ENCODE data around the gene P2RX3. TPM values are rescaled to one million over a fixed set of nuclear protein-coding genes. Genes with fewer than 3 reads are reported as not detected.

Gene P2RX3
- total RNA-seq, 2 experiments from 2014 or later, result not detected

- DNase-seq, result no peak
- H3K4me3 ChIP-seq (ENCODE audit: low read length), result no peak overlapping the region
- no peak overlapping the region for H3K4me3 Mint-ChIP-seq
- no peaks in the 10 kb centered on the region for H3K9me3 ChIP-seq (ENCODE audit: control insufficient read depth in 1 of 2, insufficient read depth in 1 of 2, low read length in 2 of 2)
- H3K27ac ChIP-seq (ENCODE audit: low read depth in 1 of 2, low read length in 2 of 2), result no peak overlapping the region
- H3K9me3 Mint-ChIP-seq, result no peaks in the 10 kb centered on the region
- ChIA-PET POLR2A (no interaction called here), CTCF (no interaction called here)
- no peaks in the 10 kb centered on the region for H3K4me1 Mint-ChIP-seq (ENCODE audit: low read depth)
- no peak for TF ChIP-seq CTCF (IDR thresholded peaks at IDR 0.05)
- no peak for ATAC-seq (ENCODE audit: poor library complexity)
- no peaks in the 10 kb centered on the region for H3K27me3 Mint-ChIP-seq
- H3K36me3 Mint-ChIP-seq (ENCODE audit: low read depth), result no peaks in the 10 kb centered on the region
- no peaks in the 10 kb centered on the region for H3K27me3 ChIP-seq (ENCODE audit: control insufficient read depth in 1 of 2, insufficient read depth in 2 of 2, low read length in 2 of 2)
- intact Hi-C loops (cut with DNase I, micrococcal nuclease), result no loop called here
- H3K27ac Mint-ChIP-seq, result no peak overlapping the region
- no peaks in the 10 kb centered on the region for H3K36me3 ChIP-seq (ENCODE audit: insufficient read depth, low read length)
- no peaks in the 10 kb centered on the region for H3K4me1 ChIP-seq (ENCODE audit: insufficient read depth, low read length)
Observed at GRCh38 chr11:57396744-57397143, 58.6 kb downstream of the P2RX3 start.

GRCh38 chr11:57397394-57397990 is 59.3 kb downstream of the P2RX3 start:
- intact Hi-C loops (cut with DNase I, micrococcal nuclease), result no loop called here
- no peak for TF ChIP-seq CTCF (IDR thresholded peaks at IDR 0.05)
- CTCF ChIA-PET, result no interaction called here
- Histone ChIP-seq H3K36me3 (ENCODE audit: insufficient read depth, low read length) (no peaks in the 10 kb centered on the region), H3K9me3 (ENCODE audit: control insufficient read depth in 1 of 2, insufficient read depth in 1 of 2, low read length in 2 of 2) (no peaks in the 10 kb centered on the region), H3K27ac (ENCODE audit: low read depth in 1 of 2, low read length in 2 of 2) (no peak overlapping the region), H3K4me1 (ENCODE audit: insufficient read depth, low read length) (no peaks in the 10 kb centered on the region), H3K4me3 (ENCODE audit: low read length) (no peak overlapping the region), H3K27me3 (ENCODE audit: control insufficient read depth in 1 of 2, insufficient read depth in 2 of 2, low read length in 2 of 2) (no peaks in the 10 kb centered on the region)
- Mint-ChIP-seq H3K4me3 (no peak overlapping the region), H3K36me3 (ENCODE audit: low read depth) (no peaks in the 10 kb centered on the region), H3K27ac (no peak overlapping the region), H3K27me3 (no peaks in the 10 kb centered on the region), H3K4me1 (ENCODE audit: low read depth) (no peaks in the 10 kb centered on the region), H3K9me3 (no peaks in the 10 kb centered on the region)
- POLR2A ChIA-PET, result no interaction called here
- DNase-seq, result no peak
- no peak for ATAC-seq (ENCODE audit: poor library complexity)

- no peak for TF ChIP-seq CTCF (IDR thresholded peaks at IDR 0.05)
- Mint-ChIP-seq H3K27me3 (no peaks in the 10 kb centered on the region), H3K9me3 (no peaks in the 10 kb centered on the region), H3K27ac (no peak overlapping the region), H3K4me3 (no peak overlapping the region), H3K36me3 (ENCODE audit: low read depth) (no peaks in the 10 kb centered on the region), H3K4me1 (ENCODE audit: low read depth) (no peaks in the 10 kb centered on the region)
- CTCF ChIA-PET, result interaction anchor here (0.6 kb wide), 1 partner anchor 356 kb away, joined by 3 read pairs; no protein-coding TSS in a partner anchor
- H3K27me3 ChIP-seq (ENCODE audit: control insufficient read depth in 1 of 2, insufficient read depth in 2 of 2, low read length in 2 of 2), result no peaks in the 10 kb centered on the region
- H3K4me3 ChIP-seq (ENCODE audit: low read length), result no peak overlapping the region
- POLR2A ChIA-PET, result no interaction called here
- no peaks in the 10 kb centered on the region for H3K9me3 ChIP-seq (ENCODE audit: control insufficient read depth in 1 of 2, insufficient read depth in 1 of 2, low read length in 2 of 2)
- no peaks in the 10 kb centered on the region for H3K4me1 ChIP-seq (ENCODE audit: insufficient read depth, low read length)
- ATAC-seq (ENCODE audit: poor library complexity) (no peak), DNase-seq (no peak)
- H3K27ac ChIP-seq (ENCODE audit: low read depth in 1 of 2, low read length in 2 of 2), result no peak overlapping the region
- intact Hi-C loops (cut with DNase I, micrococcal nuclease), result no loop called here
- H3K36me3 ChIP-seq (ENCODE audit: insufficient read depth, low read length), result no peaks in the 10 kb centered on the region
Observed at GRCh38 chr11:57399221-57399620, 61.1 kb downstream of the P2RX3 start.
